HK-2 (cell line): ENCODE measurements around the gene RHEX.

Experiments
- DNase-seq: peaks from one replicate; pipeline ENCODE4 v3.0.0-alpha.2; 2018; ENCODE audit not compliant: unreplicated experiment

Gene RHEX

DNA sequence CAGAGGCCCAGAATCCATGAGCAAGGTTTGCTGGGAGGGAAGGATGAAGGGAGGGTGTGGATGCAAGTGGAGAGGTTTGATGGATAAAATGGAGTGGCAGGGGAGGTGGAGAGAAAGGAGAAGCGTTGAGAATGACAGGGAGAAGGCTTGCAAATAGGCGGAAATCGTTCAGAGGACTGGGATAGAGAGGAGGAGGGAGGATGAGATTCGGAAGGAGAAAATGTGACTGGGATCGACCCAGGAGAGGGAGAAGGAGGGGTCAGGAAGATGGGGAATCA, 63.8 kb downstream of the RHEX start:
- DNase-seq: no peak

DNA sequence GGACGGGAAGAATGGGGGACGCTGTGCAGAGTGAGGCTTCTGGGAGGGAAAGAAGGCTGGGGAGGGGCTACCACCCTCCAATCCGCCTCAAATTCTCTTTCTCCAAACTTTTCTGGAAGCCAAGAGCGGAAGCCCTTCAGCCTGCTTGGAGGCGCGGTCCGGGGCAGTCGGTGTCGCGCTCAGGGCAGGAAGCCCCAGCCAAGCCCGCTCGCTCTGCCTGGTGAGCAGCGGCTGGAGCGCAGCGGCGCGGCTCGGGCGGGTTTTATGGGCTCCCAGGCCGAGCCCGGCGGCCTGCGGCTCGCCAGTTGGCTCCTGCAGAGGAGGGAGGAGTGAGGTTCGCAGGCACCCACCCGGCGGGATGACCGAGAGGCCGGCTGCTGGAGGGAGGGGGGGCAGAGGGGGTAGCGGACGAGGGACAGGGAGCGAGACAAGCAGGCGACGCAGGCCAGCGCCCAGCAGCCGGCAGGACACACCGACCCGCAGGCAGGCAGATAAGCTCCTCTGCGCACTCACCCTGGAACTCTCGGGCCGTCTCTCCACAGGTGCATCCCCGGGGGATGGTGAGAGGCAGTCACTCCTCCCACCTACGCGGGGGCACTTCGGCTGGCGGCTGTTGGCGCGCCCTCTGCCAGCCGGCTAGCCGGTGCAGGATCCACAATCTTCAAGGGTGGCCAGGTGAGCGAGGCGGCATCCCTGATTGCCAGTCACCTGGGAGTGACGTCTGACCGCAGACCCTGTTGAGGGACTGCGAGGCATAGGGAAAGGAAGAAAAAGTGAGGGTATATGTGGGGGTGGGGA, 64.4 kb downstream of the RHEX start, which contains the start of gene AVPR1B:
TSS of gene AVPR1B (minus strand) at position 238 of the 798 bp plus-strand sequence. CDS start 498 bp downstream, outside the sequence.
- peak; percentile 29 for DNase-seq

DNA sequence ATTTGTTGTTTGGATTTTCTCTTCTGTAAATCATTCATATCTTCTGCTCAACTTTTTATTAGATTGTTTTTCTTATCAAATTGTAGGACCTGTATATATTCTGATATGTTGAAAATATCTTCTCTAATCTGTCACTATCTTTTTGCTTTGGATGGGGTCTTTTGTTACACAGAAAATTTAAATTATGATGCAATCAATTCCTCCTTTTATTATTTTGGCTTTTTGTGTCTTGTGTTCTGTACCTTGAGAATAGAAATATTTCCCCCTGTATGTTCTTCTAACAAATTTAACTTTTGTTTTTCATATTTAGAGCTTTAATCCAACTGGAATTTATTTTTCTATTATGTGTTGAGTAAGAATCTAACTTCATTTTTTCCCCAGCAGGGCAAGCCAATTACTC, 67.4 kb downstream of the RHEX start:
- no peak for DNase-seq

DNA sequence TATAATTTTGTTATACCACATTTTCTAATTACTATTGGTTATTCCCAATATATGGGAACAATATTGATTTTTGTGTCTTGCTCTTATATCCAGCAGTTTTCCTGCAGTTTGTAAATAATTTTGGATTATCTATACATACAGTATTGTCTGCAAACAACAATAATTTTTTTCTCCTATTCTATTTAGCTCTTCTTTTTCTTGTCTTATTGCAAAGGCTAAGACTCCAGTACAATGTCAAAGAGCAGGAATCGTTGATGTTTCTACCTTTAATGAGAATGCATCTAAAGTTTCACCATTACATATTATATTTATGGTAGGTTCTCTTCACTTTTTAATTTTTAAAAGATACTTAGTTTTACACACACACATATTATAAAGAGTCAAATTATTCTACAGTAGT, 68.3 kb downstream of the RHEX start:
- no peak for DNase-seq

DNA sequence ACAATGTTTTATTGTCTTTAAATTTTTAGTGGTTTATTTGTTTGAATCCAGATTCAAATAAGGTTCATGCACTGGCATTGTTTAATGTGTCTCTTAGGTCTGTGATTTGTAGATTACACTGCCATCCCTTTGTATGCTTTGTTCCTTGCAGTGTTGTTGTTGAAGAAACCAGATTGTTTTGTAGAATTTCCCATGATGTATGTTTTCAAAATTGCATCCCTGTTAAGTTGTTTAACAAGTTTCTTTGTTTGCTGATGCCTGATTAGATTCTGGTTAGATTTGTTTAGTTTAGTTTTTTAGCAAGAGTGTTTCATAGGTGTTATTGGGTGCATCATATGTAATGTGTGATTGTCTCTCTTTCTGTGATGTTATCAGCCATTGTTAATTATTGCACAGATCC, 69.7 kb downstream of the RHEX start:
- no peak for DNase-seq

DNA sequence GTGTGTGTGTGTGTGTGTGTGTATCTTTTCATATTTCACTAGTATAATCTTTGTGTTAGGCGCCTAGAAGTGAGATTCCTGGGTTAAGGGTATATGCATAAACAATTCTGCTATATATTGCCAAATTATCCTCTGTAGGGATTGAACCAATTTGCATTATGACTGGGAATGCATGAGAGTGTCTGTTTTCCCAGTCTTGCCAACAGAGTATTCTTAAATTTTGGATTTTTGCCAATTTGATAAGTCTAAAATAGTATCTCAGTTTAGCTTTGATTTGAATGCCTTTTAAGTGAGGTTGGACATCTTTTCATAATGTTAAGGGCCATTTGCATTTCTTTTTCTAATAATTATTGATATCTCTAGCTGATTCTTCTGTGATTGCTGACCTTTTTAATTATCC, 72.4 kb downstream of the RHEX start:
- no peak for DNase-seq

DNA sequence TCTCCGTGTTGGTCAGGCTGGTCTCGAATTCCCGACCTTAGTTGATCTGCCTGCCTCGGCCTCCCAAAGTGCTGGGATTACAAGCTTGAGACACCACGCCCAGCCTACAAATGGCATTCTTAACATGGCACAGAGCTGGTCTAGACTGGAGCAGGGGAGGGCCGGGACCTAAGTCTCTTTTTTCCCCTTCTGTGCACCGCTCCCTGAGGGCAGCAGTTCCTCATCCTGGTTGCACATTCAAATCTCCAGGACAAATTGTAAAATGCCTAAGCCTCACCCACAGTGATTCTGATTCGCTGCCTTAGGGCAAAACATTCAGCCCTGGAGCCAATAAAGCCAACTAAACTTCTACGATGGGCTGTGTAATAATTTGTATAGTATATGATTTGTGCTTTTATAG, 74.4 kb downstream of the RHEX start:
- no peak for DNase-seq

DNA sequence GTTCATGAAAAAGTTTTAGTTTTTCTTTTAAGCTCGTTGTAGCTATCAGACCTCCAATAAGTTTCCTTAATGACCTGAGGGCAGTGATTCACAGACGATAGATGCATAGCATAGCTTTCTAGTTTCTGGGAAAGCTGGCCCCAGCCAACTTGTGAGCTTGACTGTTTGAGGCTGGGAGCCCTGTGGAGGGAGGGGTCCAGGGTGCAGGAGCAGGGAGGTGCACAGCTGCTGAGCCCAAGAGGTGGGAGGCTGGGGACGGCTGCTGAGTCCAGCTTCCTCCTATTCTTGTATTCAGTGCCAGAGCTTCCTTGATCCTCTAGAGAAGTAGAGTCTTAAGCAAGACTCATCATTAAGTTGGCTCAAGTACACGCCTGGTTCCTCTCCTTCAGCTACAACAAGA, 75.2 kb downstream of the RHEX start:
- no peak for DNase-seq

DNA sequence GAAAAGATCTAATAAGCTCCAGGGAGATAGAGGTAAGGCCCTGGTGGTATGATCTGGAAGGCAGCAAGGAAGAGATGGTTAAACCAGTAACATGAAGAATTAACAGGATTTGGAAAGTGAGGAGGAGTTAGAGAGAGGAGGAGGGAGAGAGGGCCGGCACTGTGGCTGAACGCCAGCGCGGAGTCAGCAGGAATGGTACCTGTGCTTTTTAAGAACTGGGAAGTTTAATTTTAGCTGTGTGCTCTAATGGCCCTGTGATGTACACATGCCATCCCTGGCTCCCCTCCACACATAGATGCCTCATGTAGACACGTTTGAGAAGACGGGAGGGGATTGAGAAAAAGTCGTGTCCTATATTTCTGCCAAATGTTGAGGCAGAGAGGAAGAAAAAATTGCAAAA, 78.1 kb downstream of the RHEX start:
- DNase-seq: no peak

DNA sequence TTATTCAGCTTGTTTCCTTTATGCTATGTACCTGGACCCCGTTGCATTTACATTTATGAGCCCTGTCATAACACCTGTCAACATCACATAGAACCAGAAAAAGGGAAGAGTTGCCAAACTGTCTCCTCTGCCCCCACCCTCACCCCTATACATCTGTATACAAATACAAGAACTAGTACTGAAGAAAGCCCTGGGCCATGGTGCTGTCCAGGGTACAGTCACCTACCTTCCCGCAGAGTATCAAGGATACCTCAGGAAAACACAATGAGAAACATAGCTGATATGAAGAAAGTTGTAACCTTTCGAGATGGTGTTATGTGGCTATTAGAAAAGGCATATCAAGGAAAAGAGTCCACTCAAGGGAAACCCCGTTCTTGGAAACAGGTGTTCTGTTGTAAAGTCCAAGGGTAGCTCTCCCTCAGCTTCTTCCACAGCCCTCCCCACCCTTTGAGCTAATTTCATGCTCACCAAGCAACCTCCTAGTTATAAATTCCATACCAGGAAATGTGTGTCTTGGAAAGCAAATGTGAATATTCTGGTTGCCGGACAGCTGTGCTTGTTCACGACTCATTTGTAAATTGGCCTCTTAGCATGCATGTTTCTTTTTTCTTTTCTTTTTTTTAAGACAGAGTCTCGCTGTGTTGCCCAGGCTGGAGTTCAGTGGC, 80.9 kb downstream of the RHEX start:
- DNase-seq: no peak

DNA sequence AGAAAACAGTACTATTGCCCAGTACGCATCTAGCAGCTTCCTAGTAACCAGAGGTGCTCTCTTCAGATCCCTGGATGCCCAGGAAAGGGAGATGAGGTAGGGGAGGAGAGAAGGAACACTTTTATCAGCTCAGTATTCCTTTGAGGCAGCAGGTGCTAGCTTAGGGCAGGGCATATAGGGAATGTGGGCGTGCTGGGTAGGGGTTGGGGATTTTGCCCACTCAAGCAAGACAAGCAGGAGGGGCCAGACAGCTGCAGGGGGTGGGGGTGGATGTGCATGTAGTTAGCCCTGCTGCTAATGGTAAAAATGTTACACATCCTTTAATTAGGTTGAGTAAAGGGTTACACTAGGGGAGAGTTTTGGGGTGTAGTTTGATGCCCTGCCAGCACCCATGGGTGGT, 82.3 kb downstream of the RHEX start:
- no peak for DNase-seq

DNA sequence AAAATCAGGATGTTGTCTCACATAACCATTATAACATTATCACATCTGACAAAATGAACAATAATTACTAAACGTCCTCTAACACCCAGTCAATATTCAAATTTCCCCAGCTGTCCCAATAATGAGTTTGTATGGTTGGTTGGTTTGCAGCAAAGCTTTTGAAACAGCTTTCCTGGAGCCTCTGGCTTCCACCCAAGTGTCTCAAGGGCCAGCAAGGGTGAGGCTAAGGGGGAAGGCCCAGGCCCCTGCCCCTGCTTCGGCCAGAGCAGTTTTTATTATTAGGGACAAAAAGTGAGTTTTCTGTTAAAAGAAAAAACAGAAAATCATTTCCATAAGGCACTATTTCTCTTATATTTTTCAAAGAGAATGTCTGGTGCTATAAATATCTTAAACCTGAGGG, 83.3 kb downstream of the RHEX start:
- no peak for DNase-seq

DNA sequence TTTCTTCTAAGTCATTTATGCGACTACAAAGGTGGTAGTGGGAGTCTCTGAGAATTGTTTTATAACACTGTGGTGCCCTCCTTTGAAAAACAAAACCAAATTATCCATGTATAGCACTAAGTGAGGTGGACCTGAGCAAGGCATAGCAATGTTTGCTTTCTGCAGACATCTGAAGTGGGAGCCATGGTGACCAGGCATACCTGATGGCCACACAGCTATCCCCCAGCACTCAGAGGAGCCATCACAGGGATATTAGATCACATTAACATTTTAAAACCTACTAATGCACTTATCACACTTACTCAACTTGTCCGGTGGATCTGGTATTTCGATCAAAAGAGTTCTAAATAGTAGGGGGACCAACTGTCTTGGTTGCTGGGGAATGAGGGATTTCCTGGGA, 89.0 kb downstream of the RHEX start:
- DNase-seq: no peak

DNA sequence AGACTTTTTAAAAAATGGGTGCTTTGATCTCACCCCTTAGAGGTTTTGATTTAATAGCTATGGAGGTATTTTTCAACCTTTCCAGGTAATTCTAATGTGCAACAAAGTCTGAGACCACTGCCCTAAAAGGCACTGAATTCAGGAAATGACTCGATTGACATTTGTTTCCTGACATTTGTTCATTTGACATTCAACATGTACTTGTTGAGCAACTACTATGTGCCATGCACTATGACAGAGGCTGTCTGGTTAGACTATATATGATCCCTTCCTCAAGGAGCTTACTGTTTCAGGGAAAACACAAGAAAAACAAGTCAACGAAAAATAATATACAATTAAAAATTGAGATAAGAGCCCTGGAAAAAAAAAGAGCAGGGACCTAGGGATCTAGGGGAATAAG, 89.8 kb downstream of the RHEX start:
- DNase-seq: no peak

DNA sequence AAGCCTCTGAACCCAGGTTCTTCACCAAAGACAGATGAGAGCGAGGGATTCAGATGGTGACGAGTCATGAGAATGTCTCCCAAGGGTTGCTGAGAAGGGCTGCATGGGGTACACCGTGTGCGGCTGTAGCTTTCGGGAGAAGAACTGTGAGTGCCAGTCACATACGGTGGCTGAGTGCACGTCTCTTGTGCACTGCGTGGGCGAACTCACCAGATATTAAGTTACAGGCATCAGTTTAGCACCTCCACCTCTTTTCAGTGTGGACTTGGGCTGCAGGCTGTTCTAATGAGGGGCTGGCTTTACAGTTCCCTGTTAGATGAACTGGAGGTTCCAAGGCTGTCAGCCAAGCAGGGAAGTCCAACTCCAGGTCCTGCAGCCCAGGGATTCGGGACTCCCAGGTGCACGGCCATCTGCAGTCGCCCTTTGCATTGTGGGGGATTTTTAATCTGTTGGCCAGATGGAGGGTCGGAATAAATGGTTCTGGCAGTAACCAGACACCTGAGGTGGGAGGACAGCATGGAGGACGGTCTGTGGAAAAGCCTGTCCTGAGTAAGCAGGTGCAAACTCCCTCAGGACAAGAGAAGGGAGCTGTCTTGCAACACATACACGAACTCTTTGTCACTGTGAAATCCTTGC, 90.7 kb downstream of the RHEX start:
- no peak for DNase-seq

DNA sequence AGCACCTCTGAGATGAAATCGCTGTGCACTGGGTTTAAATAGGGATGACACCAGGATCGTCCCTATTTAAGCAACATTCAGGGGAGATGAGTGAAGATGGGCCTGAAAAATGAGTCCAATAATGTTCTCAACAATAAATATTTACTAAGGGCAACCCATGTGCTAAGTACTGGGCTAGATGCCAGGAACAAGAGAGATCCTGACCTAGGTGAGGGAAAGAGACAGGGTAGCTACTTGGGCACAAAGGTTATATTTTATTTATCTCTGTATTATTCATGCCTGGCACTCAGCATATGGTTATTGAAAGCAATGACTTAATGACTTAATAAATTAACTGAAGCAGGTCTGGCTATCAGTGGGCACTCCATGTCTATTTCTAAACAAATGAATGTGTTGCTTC, 91.6 kb downstream of the RHEX start:
- DNase-seq: no peak

DNA sequence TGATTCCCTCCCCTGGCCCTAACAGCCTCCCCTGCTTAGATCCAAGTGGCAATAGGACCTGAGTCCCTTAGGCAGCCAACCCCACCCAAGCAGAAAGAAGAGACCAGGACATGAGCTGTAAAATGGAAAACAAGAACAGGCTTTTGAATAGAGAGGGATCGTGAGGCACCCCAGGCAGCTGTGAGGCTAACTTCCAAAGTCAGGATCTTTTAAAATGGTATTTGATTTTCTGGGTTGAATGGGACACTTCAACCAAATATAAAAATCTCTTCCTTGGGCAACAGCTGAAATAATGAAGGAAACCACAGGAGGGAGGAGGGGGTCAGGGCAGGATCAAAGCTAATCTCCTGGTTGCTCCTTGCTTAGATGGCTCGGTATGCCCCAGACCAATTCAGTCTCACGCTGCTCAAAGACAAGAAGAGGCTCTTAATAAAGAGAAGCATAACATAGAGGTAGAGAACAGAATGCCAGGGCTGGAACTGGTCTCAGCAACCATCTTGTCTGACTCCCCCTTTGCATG, 92.9 kb downstream of the RHEX start:
- DNase-seq: no peak
